GM21723 (cell line): ENCODE measurements around the gene EEF1AKMT3.

Source experiments
- ATAC-seq: cut with Tn5 transposase; IDR thresholded peaks from one replicate; pipeline ENCODE4 v1.9.1; 2021; ENCODE audit warnings: mild to moderate bottlenecking, moderate library complexity; ENCODE audit not compliant: unreplicated experiment

The EEF1AKMT3 gene

GRCh38 chr12:57772429-57773322, at the start of gene EEF1AKMT3:
Gene EEF1AKMT3 (plus strand): TSS chr12:57772614. CDS start chr12:57772725, 111 bp downstream.
- peak; percentile 7 for ATAC-seq

- no peak for ATAC-seq
Observed at GRCh38 chr12:57722716-57723629, 49.4 kb upstream of the EEF1AKMT3 start.

GRCh38 chr12:57723630-57723962, 48.8 kb upstream of the EEF1AKMT3 start:
- no peak for ATAC-seq

GRCh38 chr12:57724003-57724935, 48.1 kb upstream of the EEF1AKMT3 start:
- ATAC-seq, result no peak

- no peak for ATAC-seq
Observed at GRCh38 chr12:57724936-57725740, 47.3 kb upstream of the EEF1AKMT3 start.

GRCh38 chr12:57725851-57726150, 46.6 kb upstream of the EEF1AKMT3 start:
- no peak for ATAC-seq

GRCh38 chr12:57726151-57726883, 46.1 kb upstream of the EEF1AKMT3 start:
- no peak for ATAC-seq

- no peak for ATAC-seq
Observed at GRCh38 chr12:57726884-57727757, 45.3 kb upstream of the EEF1AKMT3 start.

GRCh38 chr12:57727758-57728395, 44.5 kb upstream of the EEF1AKMT3 start:
- no peak for ATAC-seq

- ATAC-seq, result no peak
Observed at GRCh38 chr12:57729321-57729844, 43.0 kb upstream of the EEF1AKMT3 start.

GRCh38 chr12:57730336-57731067, 41.9 kb upstream of the EEF1AKMT3 start:
- no peak for ATAC-seq

- ATAC-seq, result no peak
Observed at GRCh38 chr12:57731411-57732080, 40.9 kb upstream of the EEF1AKMT3 start.

GRCh38 chr12:57732270-57732669, 40.1 kb upstream of the EEF1AKMT3 start:
- ATAC-seq, result no peak

- ATAC-seq, result no peak
Observed at GRCh38 chr12:57732726-57733593, 39.5 kb upstream of the EEF1AKMT3 start.

- ATAC-seq, result no peak
Observed at GRCh38 chr12:57733928-57734327, 38.5 kb upstream of the EEF1AKMT3 start.
